ENCODE data around the gene CDKN2B.

- no peak for TF ChIP-seq EZH2 (IDR thresholded peaks at IDR 0.05)
- no peak for TF ChIP-seq FOSL1 (IDR thresholded peaks at IDR 0.05; ENCODE audit: low read depth)
- no peak for TF ChIP-seq SRF (IDR thresholded peaks at IDR 0.05; ENCODE audit: low read depth)
- TF ChIP-seq CTCF (IDR thresholded peaks at IDR 0.05 in 2 of 3, conservative IDR thresholded peaks at IDR 0.05 in 1 of 3; ENCODE audit: borderline replicate concordance in 1 of 3, insufficient read depth in 1 of 3, low read depth in 2 of 3, low read length in 2 of 3), result no peak
- no peak for TF ChIP-seq YY1 (IDR thresholded peaks at IDR 0.05; ENCODE audit: extremely low read depth, insufficient replicate concordance, low read depth, low read length)
- no peak for TF ChIP-seq EZH2phosphoT487 (IDR thresholded peaks at IDR 0.05; ENCODE audit: borderline replicate concordance)
- TF ChIP-seq POLR2A (IDR thresholded peaks at IDR 0.05; ENCODE audit: borderline replicate concordance, extremely low read depth, insufficient read depth, insufficient read length), result no peak
- no peak for TF ChIP-seq ZBTB33 (IDR thresholded peaks at IDR 0.05; ENCODE audit: extremely low read depth, insufficient replicate concordance, low read length)
- no peak for TF ChIP-seq ZNF274 (IDR thresholded peaks at IDR 0.05; ENCODE audit: low read depth, low read length)
- no peak for TF ChIP-seq SIN3A (IDR thresholded peaks at IDR 0.05; ENCODE audit: low read depth)
- TF ChIP-seq, protein P1, sequence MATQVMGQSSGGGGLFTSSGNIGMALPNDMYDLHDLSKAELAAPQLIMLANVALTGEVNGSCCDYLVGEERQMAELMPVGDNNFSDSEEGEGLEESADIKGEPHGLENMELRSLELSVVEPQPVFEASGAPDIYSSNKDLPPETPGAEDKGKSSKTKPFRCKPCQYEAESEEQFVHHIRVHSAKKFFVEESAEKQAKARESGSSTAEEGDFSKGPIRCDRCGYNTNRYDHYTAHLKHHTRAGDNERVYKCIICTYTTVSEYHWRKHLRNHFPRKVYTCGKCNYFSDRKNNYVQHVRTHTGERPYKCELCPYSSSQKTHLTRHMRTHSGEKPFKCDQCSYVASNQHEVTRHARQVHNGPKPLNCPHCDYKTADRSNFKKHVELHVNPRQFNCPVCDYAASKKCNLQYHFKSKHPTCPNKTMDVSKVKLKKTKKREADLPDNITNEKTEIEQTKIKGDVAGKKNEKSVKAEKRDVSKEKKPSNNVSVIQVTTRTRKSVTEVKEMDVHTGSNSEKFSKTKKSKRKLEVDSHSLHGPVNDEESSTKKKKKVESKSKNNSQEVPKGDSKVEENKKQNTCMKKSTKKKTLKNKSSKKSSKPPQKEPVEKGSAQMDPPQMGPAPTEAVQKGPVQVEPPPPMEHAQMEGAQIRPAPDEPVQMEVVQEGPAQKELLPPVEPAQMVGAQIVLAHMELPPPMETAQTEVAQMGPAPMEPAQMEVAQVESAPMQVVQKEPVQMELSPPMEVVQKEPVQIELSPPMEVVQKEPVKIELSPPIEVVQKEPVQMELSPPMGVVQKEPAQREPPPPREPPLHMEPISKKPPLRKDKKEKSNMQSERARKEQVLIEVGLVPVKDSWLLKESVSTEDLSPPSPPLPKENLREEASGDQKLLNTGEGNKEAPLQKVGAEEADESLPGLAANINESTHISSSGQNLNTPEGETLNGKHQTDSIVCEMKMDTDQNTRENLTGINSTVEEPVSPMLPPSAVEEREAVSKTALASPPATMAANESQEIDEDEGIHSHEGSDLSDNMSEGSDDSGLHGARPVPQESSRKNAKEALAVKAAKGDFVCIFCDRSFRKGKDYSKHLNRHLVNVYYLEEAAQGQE (IDR thresholded peaks at IDR 0.05; ENCODE audit: low read depth), result no peak
These were observed 25.6 kb downstream of the CDKN2B start for GRCh38 chr9:21983561-21983935.
